DMS53 (cell line): ENCODE measurements around the gene FAM168B.
A peak's percentile ranks its signal among the peaks of the same experiment; 100 is the strongest.

ENCODE experiments used
- DNase-seq: peaks from one replicate; lab custom pipeline; 2025; lab: John Stamatoyannopoulos, UW

FAM168B gene

GRCh38 chr2:131055169-131056065 lies 37.8 kb downstream of the FAM168B start:
- DNase-seq = no peak

- no peak for DNase-seq
Measured at GRCh38 chr2:131054488-131054887, 38.8 kb downstream of the FAM168B start.

- no peak for DNase-seq
Measured at GRCh38 chr2:131052741-131053263, 40.5 kb downstream of the FAM168B start.

- DNase-seq = no peak
Measured at GRCh38 chr2:131050896-131051295, 42.4 kb downstream of the FAM168B start.

- DNase-seq = no peak
Measured at GRCh38 chr2:131049150-131049718, 44.0 kb downstream of the FAM168B start.

- DNase-seq = no peak
Measured at GRCh38 chr2:131048641-131049040, 44.6 kb downstream of the FAM168B start.

- DNase-seq = no peak
Measured at GRCh38 chr2:131047920-131048560, 45.2 kb downstream of the FAM168B start.

GRCh38 chr2:131046918-131047652 lies 46.2 kb downstream of the FAM168B start:
- DNase-seq = no peak

GRCh38 chr2:131046028-131046917 lies 47.0 kb downstream of the FAM168B start:
- peak; percentile 2 for DNase-seq

- no peak for DNase-seq
Measured at GRCh38 chr2:131045286-131046027, 47.8 kb downstream of the FAM168B start.

- no peak for DNase-seq
Measured at GRCh38 chr2:131044757-131045150, 48.5 kb downstream of the FAM168B start.

GRCh38 chr2:131044075-131044756 lies 49.0 kb downstream of the FAM168B start:
- DNase-seq = no peak

- no peak for DNase-seq
Measured at GRCh38 chr2:131043199-131044074, 49.8 kb downstream of the FAM168B start.

GRCh38 chr2:131042148-131042775 lies 51.0 kb downstream of the FAM168B start:
- DNase-seq = no peak

- DNase-seq = no peak
Measured at GRCh38 chr2:131041402-131042147, 51.7 kb downstream of the FAM168B start.

GRCh38 chr2:131040661-131041401 lies 52.4 kb downstream of the FAM168B start:
- DNase-seq = no peak
